ENCODE results near the gene TOMM22.

TOMM22 gene

DNA sequence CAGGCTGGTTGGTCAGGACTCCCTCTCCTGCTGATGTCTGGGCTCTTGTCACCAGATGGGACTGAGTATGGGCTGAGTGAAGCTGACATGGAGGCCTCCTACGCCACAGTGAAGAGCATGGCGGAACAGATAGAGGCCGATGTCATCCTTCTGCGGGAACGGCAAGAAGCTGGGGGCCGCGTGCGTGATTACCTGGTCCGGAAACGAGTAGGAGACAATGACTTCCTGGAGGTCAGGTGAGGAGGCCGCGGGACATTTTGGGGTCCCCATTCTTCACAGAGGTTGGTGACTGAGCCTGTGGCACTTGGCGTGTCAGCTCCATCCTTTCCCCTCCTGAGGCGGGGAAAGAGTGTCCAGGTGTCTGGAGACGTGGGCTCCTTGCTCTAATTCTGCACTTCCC lies 34.1 kb downstream of the TOMM22 start:
- DNase-seq, result no peak

- DNase-seq, result no peak
Measured at GRCh38 chr22:38716271-38716670, 34.5 kb downstream of the TOMM22 start.

- DNase-seq, result no peak
Measured at GRCh38 chr22:38716826-38717225, 35.1 kb downstream of the TOMM22 start.

DNA sequence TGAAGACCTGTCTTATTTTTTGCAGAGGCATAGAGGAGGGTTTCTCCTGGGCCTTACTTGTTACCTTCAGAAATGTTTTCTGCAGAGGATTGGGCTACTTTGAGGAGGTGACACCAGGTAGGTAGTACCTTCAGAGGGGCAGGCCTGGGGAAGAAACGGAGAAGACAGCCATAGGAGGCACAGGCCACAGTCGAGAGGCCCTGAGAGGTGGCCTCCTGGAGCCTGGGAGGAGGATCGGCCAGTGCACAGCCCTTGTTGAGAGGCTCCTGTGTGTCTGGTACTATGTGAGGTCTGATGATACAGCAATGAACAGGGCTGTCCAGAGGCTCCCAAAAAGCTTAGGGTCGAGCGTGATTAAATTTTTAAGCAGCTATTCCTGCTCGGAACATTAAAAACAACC lies 35.5 kb downstream of the TOMM22 start:
- DNase-seq, result no peak

GRCh38 chr22:38718414-38718813 lies 36.7 kb downstream of the TOMM22 start:
- DNase-seq, result peak; percentile 73 to 83

GRCh38 chr22:38719196-38719595 lies 37.4 kb downstream of the TOMM22 start:
- DNase-seq, result no peak

- DNase-seq, result no peak
Measured at GRCh38 chr22:38720350-38720749, 38.6 kb downstream of the TOMM22 start.

DNA sequence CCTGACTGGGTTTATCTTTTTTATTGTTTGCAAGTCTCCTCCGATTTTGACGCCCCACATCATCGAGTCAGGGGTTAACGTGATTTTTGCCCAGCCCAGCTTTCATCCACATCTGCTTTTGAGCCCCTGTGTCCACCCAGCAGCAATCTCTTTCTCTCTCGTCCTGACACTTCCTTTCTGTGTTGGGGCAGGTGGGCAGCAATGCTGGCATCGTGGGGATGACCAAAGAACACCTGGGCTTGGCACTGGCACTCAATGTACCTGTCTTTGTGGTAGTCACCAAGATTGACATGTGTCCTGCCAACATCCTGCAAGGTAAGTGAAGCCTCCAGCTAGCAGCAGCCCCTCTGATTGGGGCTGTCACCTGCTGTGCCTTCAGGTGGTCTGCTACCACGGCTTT lies 39.8 kb downstream of the TOMM22 start:
- no peak for DNase-seq

DNA sequence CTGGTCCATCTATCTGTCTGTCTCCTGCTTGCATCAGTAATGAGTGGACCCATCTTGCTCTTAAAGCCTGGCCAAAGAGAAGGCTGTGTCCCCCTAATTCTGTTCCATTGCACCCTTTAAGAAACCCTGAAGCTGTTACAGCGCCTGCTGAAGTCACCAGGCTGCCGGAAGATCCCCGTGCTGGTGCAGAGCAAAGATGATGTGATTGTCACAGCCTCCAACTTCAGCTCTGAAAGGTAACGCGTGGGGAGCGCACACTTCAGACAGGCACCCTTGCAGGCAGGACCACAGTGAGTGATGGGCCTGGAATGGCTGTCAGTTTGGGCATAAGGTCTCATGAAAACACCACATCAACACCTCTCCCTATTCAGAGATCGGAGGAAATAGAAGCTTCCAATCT lies 42.4 kb downstream of the TOMM22 start:
- no peak for DNase-seq

GRCh38 chr22:38724926-38725571 lies 43.3 kb downstream of the TOMM22 start:
- DNase-seq, result peak in 1 of 2 experiments; percentile 26

GRCh38 chr22:38725900-38726655 lies 44.3 kb downstream of the TOMM22 start:
- no peak for DNase-seq

DNA sequence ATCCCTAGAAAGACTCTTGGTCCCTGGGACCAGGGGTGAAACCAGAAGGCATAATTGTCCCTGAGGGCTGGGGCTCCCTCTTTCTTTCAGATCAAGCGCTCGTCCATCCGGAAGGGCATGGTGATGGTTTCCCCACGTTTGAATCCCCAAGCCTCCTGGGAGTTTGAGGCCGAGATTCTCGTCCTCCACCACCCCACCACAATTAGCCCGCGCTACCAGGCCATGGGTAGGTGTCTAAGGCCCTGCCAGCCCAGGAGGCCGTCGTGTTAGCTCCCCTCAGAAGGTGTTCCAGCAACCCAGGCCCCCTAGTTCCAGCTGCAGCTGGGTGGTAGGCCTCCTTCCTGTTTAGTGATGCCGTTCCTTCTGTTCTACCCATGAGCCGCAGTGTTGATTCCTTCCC lies 45.4 kb downstream of the TOMM22 start:
- no peak for DNase-seq

DNA sequence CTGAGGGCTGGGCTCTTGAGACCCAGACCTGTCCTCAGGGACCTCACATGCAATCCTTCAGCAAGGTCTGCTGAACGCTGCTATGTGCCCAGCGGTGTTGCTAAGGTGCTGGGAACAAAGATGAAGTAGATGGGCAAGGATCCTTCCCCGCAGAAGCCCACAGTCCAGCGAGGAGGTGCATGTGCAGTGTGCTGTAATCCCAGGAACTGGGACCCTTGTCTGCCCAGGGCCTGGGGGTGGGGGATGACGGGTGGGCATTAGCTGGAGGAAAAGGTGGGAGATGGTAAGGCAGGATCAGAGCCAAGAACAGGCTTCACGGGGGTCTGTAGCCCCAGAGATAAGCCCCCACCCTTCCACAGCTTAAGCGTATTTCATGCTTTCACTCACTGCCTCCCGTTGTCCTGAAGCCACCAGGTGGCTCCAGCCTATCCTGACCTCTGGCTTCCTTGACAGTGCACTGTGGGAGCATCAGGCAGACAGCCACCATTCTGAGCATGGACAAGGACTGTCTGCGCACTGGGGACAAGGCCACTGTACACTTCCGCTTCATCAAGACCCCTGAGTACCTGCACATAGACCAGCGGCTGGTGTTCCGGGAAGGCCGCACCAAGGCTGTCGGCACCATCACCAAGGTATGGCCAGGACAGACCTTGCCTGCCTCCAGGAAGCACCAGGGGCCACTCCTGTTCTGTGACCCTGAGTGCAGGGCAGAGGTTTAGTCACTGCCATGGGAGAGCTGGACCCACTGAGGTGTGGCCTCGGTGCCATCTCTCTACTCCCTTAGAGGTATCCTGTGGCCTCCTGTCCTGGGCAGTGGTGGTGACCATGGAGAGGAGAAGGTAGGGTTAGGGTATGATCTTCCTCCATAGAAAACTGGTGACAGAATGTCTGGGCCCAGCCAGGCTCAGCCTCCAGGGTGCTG lies 46.0 kb downstream of the TOMM22 start:
- DNase-seq, result no peak

- DNase-seq, result no peak
Measured at GRCh38 chr22:38728871-38729796, 47.4 kb downstream of the TOMM22 start.

DNA sequence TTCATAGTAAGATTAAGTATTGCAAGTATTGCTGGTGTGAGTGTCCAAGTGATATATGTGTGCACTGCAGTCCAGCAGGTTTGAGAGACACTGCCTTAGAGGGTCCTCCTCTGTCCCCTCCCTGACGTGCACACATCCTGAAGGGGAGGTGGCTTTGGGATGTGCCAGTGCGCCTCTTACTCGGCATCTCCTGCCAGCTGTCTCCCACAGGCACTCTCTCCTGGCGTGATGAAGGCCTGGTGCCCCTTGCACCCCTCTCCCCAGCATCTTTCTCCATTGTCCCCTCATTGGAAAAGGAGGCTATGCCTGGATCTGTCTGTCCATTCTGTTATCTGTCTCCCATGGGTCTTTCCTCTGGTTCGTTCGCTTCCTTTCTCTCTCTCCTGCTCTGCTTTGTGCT lies 48.2 kb downstream of the TOMM22 start:
- no peak for DNase-seq

- DNase-seq, result no peak
Measured at GRCh38 chr22:38730411-38730871, 48.7 kb downstream of the TOMM22 start.

DNA sequence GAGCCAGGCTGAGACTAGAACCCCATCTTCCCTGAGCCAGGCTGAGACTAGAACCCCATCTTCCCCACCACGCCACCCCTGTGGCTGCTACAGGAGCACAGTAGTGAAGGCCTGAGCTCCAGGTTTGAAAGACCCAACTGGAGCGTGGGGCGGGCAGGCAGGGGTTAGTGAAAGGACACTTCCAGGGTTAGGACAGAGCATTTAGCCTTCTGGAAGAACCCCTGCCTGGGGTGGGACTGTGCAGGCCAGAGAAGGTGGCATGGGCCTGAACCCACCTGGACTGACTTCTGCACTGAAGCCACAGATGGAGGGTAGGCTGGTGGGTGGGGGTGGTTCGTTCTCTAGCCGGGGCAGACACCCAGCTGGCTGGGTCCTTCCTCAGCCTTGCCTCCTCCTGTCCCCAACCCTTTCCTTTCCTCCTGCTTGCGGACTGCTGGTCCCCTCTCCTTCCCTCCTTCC lies 50.0 kb downstream of the TOMM22 start:
- no peak for DNase-seq

- no peak for DNase-seq
Measured at GRCh38 chr22:38732251-38732815, 50.6 kb downstream of the TOMM22 start.

- DNase-seq, result no peak
Measured at GRCh38 chr22:38733329-38733723, 51.6 kb downstream of the TOMM22 start.

DNA sequence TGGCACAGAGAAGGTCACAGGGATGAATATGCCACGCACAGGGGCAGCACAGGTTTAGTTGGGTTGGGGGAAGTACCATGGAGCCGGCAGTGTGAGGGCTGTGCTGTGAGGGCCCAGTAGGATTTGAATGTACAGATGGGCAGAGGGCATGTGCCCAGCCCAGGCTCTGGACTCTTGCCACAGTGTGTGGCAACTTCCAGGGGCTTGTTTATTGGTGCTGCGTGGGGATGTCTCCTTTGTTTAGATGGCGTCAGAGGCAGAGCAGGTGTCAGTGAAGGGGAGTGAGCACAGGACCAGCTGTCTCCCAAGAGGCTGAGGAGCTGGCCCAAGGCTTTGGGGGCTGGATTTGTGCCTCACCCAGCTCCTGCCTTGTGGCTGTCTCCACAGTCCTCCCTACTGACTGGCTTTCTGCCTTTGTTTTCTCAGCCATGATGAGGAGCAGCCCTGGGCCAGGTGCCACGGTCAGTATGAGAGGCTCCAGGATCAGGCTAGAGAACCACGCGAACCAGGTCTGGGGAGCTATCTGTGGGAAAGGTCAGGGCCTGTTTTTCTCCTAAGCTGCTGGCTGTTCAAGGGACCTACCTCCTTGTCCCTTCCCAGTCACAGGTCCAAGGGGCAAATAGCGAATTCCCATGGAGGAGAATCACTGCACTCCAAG lies 52.1 kb downstream of the TOMM22 start:
- DNase-seq, result no peak

DNA sequence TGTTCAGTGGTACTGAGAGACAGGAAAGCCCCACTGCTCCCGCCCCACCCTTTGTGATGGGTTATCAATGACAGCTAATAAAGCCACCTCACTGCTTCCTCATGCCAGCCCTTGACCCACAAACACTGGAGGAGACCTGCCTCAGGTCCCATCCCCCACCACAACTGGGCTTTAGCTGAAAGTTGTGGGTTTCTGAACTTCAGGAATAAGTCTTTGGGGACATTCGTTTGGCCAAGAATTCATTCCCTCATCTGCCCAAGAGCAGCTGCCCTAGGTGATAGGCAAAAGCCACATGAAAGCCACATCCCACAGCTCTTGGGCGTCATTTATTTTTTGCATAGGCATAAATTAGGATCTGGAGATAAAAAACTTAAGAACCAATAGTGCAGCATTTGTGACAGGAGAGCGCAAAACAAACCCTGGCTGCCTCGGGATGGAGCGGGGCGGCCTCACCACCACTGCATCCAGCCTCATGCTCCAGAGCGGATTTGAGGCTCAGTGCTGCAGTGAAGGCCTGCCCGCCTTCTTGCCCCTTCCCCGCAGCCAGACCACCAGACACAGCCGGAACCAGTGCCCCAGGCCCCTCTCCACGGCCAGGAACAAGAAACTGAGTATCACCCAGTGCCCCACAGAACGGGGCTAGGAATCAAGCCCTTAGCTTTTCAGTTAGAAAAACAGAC lies 52.8 kb downstream of the TOMM22 start:
- no peak for DNase-seq

Measured in SW 1271 (cell line).